HG03045 (cell line): ENCODE data around the gene EP400.

ENCODE experiments used
- ATAC-seq: cut with Tn5 transposase; IDR thresholded peaks from one replicate; pipeline ENCODE4 v1.9.1; 2021; ENCODE audit warnings: mild to moderate bottlenecking, moderate library complexity; ENCODE audit not compliant: unreplicated experiment

Gene EP400, protein sequence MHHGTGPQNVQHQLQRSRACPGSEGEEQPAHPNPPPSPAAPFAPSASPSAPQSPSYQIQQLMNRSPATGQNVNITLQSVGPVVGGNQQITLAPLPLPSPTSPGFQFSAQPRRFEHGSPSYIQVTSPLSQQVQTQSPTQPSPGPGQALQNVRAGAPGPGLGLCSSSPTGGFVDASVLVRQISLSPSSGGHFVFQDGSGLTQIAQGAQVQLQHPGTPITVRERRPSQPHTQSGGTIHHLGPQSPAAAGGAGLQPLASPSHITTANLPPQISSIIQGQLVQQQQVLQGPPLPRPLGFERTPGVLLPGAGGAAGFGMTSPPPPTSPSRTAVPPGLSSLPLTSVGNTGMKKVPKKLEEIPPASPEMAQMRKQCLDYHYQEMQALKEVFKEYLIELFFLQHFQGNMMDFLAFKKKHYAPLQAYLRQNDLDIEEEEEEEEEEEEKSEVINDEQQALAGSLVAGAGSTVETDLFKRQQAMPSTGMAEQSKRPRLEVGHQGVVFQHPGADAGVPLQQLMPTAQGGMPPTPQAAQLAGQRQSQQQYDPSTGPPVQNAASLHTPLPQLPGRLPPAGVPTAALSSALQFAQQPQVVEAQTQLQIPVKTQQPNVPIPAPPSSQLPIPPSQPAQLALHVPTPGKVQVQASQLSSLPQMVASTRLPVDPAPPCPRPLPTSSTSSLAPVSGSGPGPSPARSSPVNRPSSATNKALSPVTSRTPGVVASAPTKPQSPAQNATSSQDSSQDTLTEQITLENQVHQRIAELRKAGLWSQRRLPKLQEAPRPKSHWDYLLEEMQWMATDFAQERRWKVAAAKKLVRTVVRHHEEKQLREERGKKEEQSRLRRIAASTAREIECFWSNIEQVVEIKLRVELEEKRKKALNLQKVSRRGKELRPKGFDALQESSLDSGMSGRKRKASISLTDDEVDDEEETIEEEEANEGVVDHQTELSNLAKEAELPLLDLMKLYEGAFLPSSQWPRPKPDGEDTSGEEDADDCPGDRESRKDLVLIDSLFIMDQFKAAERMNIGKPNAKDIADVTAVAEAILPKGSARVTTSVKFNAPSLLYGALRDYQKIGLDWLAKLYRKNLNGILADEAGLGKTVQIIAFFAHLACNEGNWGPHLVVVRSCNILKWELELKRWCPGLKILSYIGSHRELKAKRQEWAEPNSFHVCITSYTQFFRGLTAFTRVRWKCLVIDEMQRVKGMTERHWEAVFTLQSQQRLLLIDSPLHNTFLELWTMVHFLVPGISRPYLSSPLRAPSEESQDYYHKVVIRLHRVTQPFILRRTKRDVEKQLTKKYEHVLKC (N-terminal part only)

GRCh38 chr12:131949431-131950181, at the start of gene EP400:
Gene EP400, plus strand, starts transcription at chr12:131949942. Its CDS starts 10,678 bp downstream, at chr12:131960620.
- ATAC-seq: peak; percentile 89

DNA sequence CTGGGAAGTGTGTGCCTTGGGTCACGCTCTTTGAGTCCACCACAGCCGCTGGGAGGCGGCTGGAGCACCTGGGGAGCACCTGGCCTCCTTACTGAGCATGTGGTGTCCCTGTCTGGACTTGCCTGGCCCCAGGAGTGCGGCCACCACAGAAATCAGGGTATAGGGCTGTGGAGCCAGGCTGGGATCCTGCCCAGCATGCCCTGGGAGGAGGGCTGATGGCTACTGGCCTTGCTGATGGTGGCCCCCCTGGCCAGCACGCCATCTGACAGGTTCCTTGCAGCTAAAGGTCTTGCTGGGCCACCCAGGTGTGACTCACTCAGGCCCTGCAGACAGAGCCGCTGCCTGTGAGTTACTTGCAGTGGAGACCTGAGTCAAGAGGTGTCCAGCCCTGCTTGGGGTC, 49.3 kb upstream of the EP400 start:
- no peak for ATAC-seq

GRCh38 chr12:131901431-131902331, 48.1 kb upstream of the EP400 start:
- ATAC-seq: no peak

DNA sequence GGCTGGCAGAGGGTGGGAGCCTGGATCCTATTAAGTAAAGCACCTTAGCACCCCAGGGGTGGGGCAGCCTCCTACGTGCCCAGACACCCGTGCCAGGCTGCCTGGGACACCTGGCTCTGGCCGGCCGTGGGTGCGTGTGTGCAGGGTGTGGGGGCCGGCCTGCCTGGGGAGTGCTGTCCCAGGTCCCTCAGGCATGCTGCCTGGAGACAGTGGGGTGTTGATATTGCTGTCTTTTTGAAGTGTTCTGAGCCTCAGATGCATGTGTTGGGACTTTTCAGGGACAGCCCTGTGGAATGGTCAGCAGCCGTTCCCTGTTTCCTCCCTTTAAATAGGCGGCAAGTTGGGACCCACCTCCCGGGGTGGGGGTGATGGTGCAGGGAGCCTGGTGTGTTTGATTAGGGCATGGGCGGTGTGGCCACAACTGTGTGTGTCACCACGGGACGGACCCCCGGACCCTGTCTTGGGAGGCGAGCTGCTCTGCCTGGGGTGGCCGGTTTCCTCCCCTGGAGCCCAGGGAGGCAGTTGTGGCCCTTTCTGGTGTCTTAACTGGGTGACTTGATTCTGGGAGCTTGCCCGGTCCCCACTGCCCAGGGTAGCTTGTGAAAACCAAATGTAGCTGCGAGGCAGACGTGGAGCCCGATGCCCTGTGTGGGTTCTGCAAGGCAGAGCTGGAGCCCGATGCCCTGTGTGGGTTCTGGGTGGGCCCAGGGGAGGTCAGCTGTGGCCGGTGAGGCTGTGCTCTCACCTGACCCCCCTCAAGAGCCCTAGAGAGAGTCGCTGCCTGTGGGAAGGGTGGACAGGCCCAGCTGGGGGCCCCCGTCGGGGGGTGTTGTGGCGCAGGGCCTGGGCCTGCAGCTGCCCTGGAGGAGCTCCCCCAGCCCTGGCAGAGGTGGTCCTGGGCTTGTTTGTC, 47.2 kb upstream of the EP400 start:
- no peak for ATAC-seq

- no peak for ATAC-seq
Observed at GRCh38 chr12:131903270-131904255, 46.2 kb upstream of the EP400 start.

DNA sequence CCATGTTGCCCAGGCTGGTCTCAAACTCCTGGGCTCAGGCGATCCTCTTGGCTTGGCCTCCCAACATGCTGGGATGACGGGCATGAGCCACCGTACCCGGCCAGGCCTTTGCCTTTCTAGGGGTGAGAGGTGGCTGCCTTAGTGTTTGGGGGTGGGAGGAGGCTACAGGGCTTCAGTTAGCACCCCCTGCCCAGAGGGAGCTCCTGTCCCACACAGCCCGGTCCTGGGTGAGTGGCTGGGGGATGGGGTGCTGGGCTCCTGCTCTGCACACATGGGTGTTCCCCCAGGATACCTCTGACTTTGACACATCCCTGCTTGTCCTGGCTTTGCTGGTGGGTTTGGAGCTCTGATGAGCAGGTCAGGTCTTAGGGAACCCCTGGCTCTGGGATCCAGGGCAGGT, 45.4 kb upstream of the EP400 start:
- ATAC-seq: no peak

GRCh38 chr12:131905081-131905629, 44.6 kb upstream of the EP400 start:
- no peak for ATAC-seq

DNA sequence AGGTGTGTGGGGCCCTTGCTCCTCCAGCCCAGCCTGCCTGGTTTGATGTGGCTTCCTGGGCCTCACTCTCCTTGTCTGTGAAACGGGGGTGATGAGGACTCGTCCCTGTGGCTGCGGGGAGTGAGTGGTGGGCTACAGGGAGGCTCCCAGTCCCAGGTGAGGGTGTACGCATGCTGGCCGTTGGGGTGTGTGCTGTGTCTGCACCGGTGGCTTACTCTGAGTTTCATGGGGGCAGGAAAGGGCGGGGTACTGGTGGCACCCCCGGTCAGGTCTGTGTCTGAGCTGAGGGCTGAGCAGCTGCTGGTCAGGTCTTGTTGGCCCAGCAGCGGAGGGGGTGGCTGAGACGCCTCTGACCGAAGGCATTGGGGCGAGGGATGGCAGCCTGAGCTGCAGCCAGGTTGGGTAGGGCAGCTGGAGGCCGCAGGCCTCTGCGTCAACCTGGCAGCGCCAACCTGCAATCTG, 44.1 kb upstream of the EP400 start:
- no peak for ATAC-seq

- ATAC-seq: no peak
Observed at GRCh38 chr12:131907379-131908091, 42.2 kb upstream of the EP400 start.

- no peak for ATAC-seq
Observed at GRCh38 chr12:131908092-131909080, 41.4 kb upstream of the EP400 start.

GRCh38 chr12:131909081-131909751, 40.5 kb upstream of the EP400 start:
- ATAC-seq: no peak

GRCh38 chr12:131909752-131910219, 40.0 kb upstream of the EP400 start:
- ATAC-seq: no peak

- ATAC-seq: no peak
Observed at GRCh38 chr12:131910302-131911027, 39.3 kb upstream of the EP400 start.
